Measurements from ENCODE around the gene POLR2E. TPM values are rescaled to one million over a fixed set of nuclear protein-coding genes. Genes with fewer than 3 reads are reported as not detected.

POLR2E gene
- total and polyA plus RNA-seq, 9 of the 15 experiments (the other 6 are each of a cell fraction or from before 2014, with no cell fraction given) = 3.4 to 413 (median 244) TPM

DNA sequence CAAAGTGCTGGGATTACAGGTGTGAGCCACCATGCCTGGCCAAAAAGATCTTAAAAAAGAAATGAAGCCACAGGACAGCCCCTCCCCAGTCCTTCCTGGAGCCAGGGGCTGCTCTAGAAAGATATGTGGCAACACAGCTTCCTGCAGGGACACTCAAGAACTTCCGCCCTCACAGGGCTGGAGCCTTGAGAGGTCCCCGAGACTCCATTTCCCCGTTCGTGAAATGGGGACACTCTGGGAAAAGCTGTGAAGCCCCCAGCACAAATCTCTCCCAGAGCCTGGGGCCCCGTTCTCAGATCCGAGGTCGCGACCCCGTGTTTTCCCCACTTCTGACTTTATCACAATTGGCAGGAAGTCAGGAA is 6.1 kb upstream of the POLR2E start:
- intact Hi-C loops (cut with micrococcal nuclease) = loop anchor here (5.0 kb wide), 1 partner anchor 59 kb away; the partner anchor contains the start of gene ABCA7
- DNase-seq (ENCODE audit: extremely low read depth in 1 of 4, low spot score in 3 of 4) = no peak
- POLR2A ChIA-PET = interaction anchor here (0.9 to 1.0 kb wide), 3 partner anchors 12 to 105 kb away, joined by 3 to 5 read pairs (median 4); no protein-coding TSS in a partner anchor
- Histone ChIP-seq H3K27me3 (ENCODE audit: control insufficient read depth in 2 of 2, insufficient read depth in 2 of 2, low read length in 2 of 2) (no peaks in the 10 kb centered on the region), H3K4me1 (replicated peaks in 1 of 2; ENCODE audit: control insufficient read depth in 2 of 2, insufficient read depth in 2 of 2, low read length in 2 of 2) (peaks cover 36 to 64% of the 10 kb centered on the region in 2 experiments), H3K4me3 (no peak overlapping the region), H3K36me3 (ENCODE audit: control insufficient read depth, insufficient read depth, low read length) (peaks cover 14% of the 10 kb centered on the region; the same call in 2 of the 3 replicates), H3K27ac (ENCODE audit: extremely low read depth, low read depth, low read length) (peak overlapping the region; percentile 73), H3K9ac (ENCODE audit: insufficient read depth in 1 of 2, low read depth in 2 of 2, low read length in 2 of 2) (peak overlapping the region; percentile 56 to 85; a peak in 3 of 4 replicates), H3K9me1 (ENCODE audit: control insufficient read depth, insufficient read depth, low read length) (no peaks in the 10 kb centered on the region), H3K4me2 (ENCODE audit: insufficient read depth, low read length) (no peak overlapping the region), H2AFZ (ENCODE audit: low read depth, low read length) (peak overlapping the region; percentile 93), H3K9me3 (replicated peaks; ENCODE audit: control insufficient read depth, insufficient read depth, low read depth, low read length) (peaks cover 7% of the 10 kb centered on the region), H4K20me1 (replicated peaks; ENCODE audit: control insufficient read depth, insufficient read depth, low read length) (no peaks in the 10 kb centered on the region; the same call in 1 of the 2 replicates), H3K79me2 (ENCODE audit: control insufficient read depth, insufficient read depth, low read length) (peaks cover 24% of the 10 kb centered on the region)
- BruUV-seq (replicated peaks) = no TSS peak
- no peak for ATAC-seq
- TF ChIP-seq ZNF316 (IDR thresholded peaks at IDR 0.05) = no peak
- TF ChIP-seq TAF7 (tag; IDR thresholded peaks at IDR 0.05) = no peak
- TF ChIP-seq, protein P1, sequence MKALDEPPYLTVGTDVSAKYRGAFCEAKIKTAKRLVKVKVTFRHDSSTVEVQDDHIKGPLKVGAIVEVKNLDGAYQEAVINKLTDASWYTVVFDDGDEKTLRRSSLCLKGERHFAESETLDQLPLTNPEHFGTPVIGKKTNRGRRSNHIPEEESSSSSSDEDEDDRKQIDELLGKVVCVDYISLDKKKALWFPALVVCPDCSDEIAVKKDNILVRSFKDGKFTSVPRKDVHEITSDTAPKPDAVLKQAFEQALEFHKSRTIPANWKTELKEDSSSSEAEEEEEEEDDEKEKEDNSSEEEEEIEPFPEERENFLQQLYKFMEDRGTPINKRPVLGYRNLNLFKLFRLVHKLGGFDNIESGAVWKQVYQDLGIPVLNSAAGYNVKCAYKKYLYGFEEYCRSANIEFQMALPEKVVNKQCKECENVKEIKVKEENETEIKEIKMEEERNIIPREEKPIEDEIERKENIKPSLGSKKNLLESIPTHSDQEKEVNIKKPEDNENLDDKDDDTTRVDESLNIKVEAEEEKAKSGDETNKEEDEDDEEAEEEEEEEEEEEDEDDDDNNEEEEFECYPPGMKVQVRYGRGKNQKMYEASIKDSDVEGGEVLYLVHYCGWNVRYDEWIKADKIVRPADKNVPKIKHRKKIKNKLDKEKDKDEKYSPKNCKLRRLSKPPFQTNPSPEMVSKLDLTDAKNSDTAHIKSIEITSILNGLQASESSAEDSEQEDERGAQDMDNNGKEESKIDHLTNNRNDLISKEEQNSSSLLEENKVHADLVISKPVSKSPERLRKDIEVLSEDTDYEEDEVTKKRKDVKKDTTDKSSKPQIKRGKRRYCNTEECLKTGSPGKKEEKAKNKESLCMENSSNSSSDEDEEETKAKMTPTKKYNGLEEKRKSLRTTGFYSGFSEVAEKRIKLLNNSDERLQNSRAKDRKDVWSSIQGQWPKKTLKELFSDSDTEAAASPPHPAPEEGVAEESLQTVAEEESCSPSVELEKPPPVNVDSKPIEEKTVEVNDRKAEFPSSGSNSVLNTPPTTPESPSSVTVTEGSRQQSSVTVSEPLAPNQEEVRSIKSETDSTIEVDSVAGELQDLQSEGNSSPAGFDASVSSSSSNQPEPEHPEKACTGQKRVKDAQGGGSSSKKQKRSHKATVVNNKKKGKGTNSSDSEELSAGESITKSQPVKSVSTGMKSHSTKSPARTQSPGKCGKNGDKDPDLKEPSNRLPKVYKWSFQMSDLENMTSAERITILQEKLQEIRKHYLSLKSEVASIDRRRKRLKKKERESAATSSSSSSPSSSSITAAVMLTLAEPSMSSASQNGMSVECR (CRISPR knock-in tag; IDR thresholded peaks at IDR 0.05) = no peak
- TF ChIP-seq ATF2 (CRISPR knock-in tag; IDR thresholded peaks at IDR 0.05) = no peak
- TF ChIP-seq KDM5B (IDR thresholded peaks at IDR 0.05; ENCODE audit: insufficient replicate concordance, low read depth, low read length) = no peak
- TF ChIP-seq, protein P2, sequence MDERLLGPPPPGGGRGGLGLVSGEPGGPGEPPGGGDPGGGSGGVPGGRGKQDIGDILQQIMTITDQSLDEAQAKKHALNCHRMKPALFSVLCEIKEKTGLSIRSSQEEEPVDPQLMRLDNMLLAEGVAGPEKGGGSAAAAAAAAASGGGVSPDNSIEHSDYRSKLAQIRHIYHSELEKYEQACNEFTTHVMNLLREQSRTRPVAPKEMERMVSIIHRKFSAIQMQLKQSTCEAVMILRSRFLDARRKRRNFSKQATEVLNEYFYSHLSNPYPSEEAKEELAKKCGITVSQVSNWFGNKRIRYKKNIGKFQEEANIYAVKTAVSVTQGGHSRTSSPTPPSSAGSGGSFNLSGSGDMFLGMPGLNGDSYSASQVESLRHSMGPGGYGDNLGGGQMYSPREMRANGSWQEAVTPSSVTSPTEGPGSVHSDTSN (CRISPR knock-in tag; IDR thresholded peaks at IDR 0.05; ENCODE audit: low read depth) = no peak
- TF ChIP-seq, protein P2 (tag; conservative IDR thresholded peaks at IDR 0.05; ENCODE audit: low read depth) = no peak
- WGBS (ENCODE audit: insufficient coverage, low coverage, missing lambda C conversion rate) = 60% methylated on average over 9 of the region's 9 CpGs
- CTCF ChIA-PET (ENCODE audit: low intra/inter-chr PET ratio) = no interaction called here
- no peak for FAIRE-seq
- in situ Hi-C loops (cut with MboI) = no loop called here

Data from K562 (cell line).